Endothelial cell of umbilical vein (primary cell): ENCODE data around the gene EVI2A. TPM values are rescaled to one million over a fixed set of nuclear protein-coding genes. Genes with fewer than 3 reads are reported as not detected.

Experiments
- BruUV-seq: library from RNA; stranded (reverse); fragments of 400-500 nt; replicated peaks from 2 replicates; lab custom pipeline; 2021; lab: Mats Ljungman, UMichigan
- CTCF ChIA-PET: fragments of 300-600, 350-600 bp; sonication (Branson Sonifier 250); formaldehyde crosslinking; loops from one replicate; lab custom pipeline; 2021; ENCODE audit warnings: antibody characterized with exemption, inconsistent platforms; lab: Charles Lee
- POLR2A ChIA-PET: fragments of 300-600, 350-600 bp; sonication (Branson Sonifier 250); formaldehyde crosslinking; loops from one replicate; lab custom pipeline; 2021; ENCODE audit warnings: antibody characterized with exemption, inconsistent platforms; lab: Charles Lee
- DNase-seq: peaks from one replicate; pipeline ENCODE4 v3.0.0-alpha.2; 2011; ENCODE audit warnings: low read depth, low spot score
- FAIRE-seq: peaks from 2 replicates; lab custom pipeline; 2011; peaks lifted over from hg19 to GRCh38; lab: Jason Lieb, UNC
- H2AFZ ChIP-seq: 2 replicates; pipeline ENCODE4 v1.6.0; 2012; ENCODE audit warnings: low read depth, low read length, control low read depth, inconsistent platforms
- H3K27ac ChIP-seq: 2 replicates; pipeline ENCODE4 v1.5.1; 2011; ENCODE audit warnings: low read depth, mild to moderate bottlenecking, control low read depth, low read length, moderate library complexity; ENCODE audit not compliant: insufficient read depth
- H3K27me3 ChIP-seq, 2 experiments: 2 replicates each; pipeline versions ENCODE4 v1.6.0 to v1.6.1; 2011; ENCODE audit warnings: low read length in 2 of 2, mixed read lengths in 1 of 2; ENCODE audit not compliant: control insufficient read depth in 2 of 2, insufficient read depth in 2 of 2
- H3K36me3 ChIP-seq, 2 experiments: 2 replicates in 1 of 2; 3 replicates in 1 of 2; pipeline ENCODE4 v1.5.1; 2011; ENCODE audit warnings: low read length in 2 of 2, mild to moderate bottlenecking in 1 of 2, moderate library complexity in 1 of 2; ENCODE audit not compliant: control insufficient read depth in 2 of 2, insufficient read depth in 2 of 2; ENCODE audit errors: extremely low read depth in 1 of 2
- H3K4me1 ChIP-seq: 3 replicates; pipeline ENCODE4 v1.5.1; 2011; ENCODE audit warnings: mild to moderate bottlenecking, low read length; ENCODE audit not compliant: control insufficient read depth, insufficient read depth; ENCODE audit errors: extremely low read depth
- H3K4me2 ChIP-seq: 2 replicates; pipeline ENCODE4 v1.6.1; 2011; ENCODE audit warnings: low read length, control low read depth, mixed read lengths; ENCODE audit not compliant: insufficient read depth
- H3K4me3 ChIP-seq, 3 experiments: fragments of 200-600 bp in 1 of 3; sonication (generic), shearing (Covaris generic) in 1 of 3; replicated peaks in 1 of 3; 2 replicates each; pipeline ENCODE4 v1.5.1; 2011 to 2016; ENCODE audit warnings: control low read depth in 3 of 3, low read length in 3 of 3, mild to moderate bottlenecking in 2 of 3, inconsistent platforms in 1 of 3, low read depth in 1 of 3, moderate library complexity in 1 of 3; ENCODE audit not compliant: insufficient read depth in 1 of 3
- H3K79me2 ChIP-seq: 2 replicates; pipeline ENCODE4 v1.6.0; 2012; ENCODE audit warnings: low read length, inconsistent platforms; ENCODE audit not compliant: control insufficient read depth, insufficient read depth
- H3K9ac ChIP-seq: replicated peaks from 2 replicates; pipeline ENCODE3; 2011; ENCODE audit warnings: low read length, control low read depth; ENCODE audit not compliant: insufficient read depth; ENCODE audit errors: extremely low read depth
- H3K9me1 ChIP-seq: replicated peaks from 3 replicates; pipeline ENCODE4 v1.6.0; 2011; ENCODE audit warnings: mild to moderate bottlenecking, low read length; ENCODE audit not compliant: control insufficient read depth, insufficient read depth; ENCODE audit errors: extremely low read depth
- H3K9me3 ChIP-seq: replicated peaks from 2 replicates; pipeline ENCODE4 v1.5.1; 2012; ENCODE audit warnings: low read length, inconsistent platforms; ENCODE audit not compliant: control insufficient read depth, insufficient read depth
- H4K20me1 ChIP-seq: replicated peaks from 2 replicates; pipeline ENCODE3; 2011; ENCODE audit warnings: mild to moderate bottlenecking, low read length; ENCODE audit not compliant: control insufficient read depth, insufficient read depth; ENCODE audit errors: extremely low read depth
- EZH2 ChIP-seq: IDR thresholded peaks from 2 replicates; pipeline ENCODE4 v1.6.1; 2012; ENCODE audit warnings: borderline replicate concordance, low read depth, mild to moderate bottlenecking, moderate library complexity, low read length, inconsistent platforms; ENCODE audit not compliant: severe bottlenecking
- JUN ChIP-seq: IDR thresholded peaks from 2 replicates; pipeline ENCODE4 v1.6.1; 2011; ENCODE audit warnings: borderline replicate concordance, low read depth; ENCODE audit not compliant: insufficient read length, insufficient read depth
- MAX ChIP-seq: IDR thresholded peaks from 2 replicates; pipeline ENCODE4 v1.6.1; 2011; ENCODE audit not compliant: insufficient read depth, insufficient read length
- POLR2A ChIP-seq: IDR thresholded peaks from 2 replicates; pipeline ENCODE4 v1.6.1; 2012; ENCODE audit warnings: low read depth, mild to moderate bottlenecking, control low read depth, low read length
- POLR2AphosphoS5 ChIP-seq: IDR thresholded peaks from 2 replicates; pipeline ENCODE4 v1.6.1; 2012; ENCODE audit warnings: low read depth, mild to moderate bottlenecking, control low read depth, low read length, moderate library complexity; ENCODE audit not compliant: insufficient read depth
- dilution Hi-C: fragments of 300-500 bp; cut with MboI; formaldehyde crosslinking; loops from one replicate; pipeline ENCODE4 v1.15.0; 2019; ENCODE audit warnings: low sequenced_read_pairs; ENCODE audit not compliant: extremely low pct_ligation_motif_present
- intact Hi-C: fragments of 100-400 bp; cut with micrococcal nuclease; formaldehyde crosslinking; loops from one replicate; pipeline ENCODE4 v1.10.0; 2022
- polyA plus RNA-seq, 4 experiments: library from polyadenylated mRNA; depleted of rRNA in 3 of 4; stranded (reverse) in 3 of 4; unstranded in 1 of 4; fragments of >200 nt; gene quantifications; 2 replicates each; pipeline versions ENCODE4 v1.2.1 to v1.2.3, GENCODE V29; 2011 to 2012; ENCODE audit warnings: missing spikeins in 1 of 4
- total RNA-seq: library from RNA; stranded (reverse); gene quantifications from 2 replicates; pipeline ENCODE4 v1.2.3, GENCODE V29; 2021
- TF ChIP-seq, protein P1 (sequence below), 2 donors: IDR thresholded peaks; 1 replicate in 1 of 2; 2 replicates in 1 of 2; pipeline ENCODE4 v1.5.1; 2011; ENCODE audit warnings: low read length in 2 of 2, mild to moderate bottlenecking in 2 of 2, moderate library complexity in 2 of 2, control low read depth in 1 of 2, inconsistent platforms in 1 of 2, low read depth in 1 of 2; ENCODE audit not compliant: insufficient read depth in 1 of 2; ENCODE audit errors: extremely low read depth in 1 of 2

The EVI2A gene
- total and polyA plus RNA-seq, 2 donors (not counting 3 experiments of a cell fraction or from before 2014, with no cell fraction given), result 0.07 to 0.22 TPM

GRCh38 chr17:31357091-31357490 lies 35.7 kb upstream of the EVI2A start:
- H4K20me1 ChIP-seq, result no peaks in the 10 kb centered on the region
- dilution Hi-C loops, result no loop called here
- H3K27me3 ChIP-seq, result no peaks in the 10 kb centered on the region
- no TSS peak for BruUV-seq
- CTCF ChIA-PET, result interaction anchor here (1.9 kb wide), 1 partner anchor 10 kb away, joined by 6 read pairs; no protein-coding TSS in a partner anchor
- POLR2A ChIA-PET, result no interaction called here
- DNase-seq (no peak), FAIRE-seq (no peak)
- intact Hi-C loops, result no loop called here
- TF ChIP-seq, protein P1, sequence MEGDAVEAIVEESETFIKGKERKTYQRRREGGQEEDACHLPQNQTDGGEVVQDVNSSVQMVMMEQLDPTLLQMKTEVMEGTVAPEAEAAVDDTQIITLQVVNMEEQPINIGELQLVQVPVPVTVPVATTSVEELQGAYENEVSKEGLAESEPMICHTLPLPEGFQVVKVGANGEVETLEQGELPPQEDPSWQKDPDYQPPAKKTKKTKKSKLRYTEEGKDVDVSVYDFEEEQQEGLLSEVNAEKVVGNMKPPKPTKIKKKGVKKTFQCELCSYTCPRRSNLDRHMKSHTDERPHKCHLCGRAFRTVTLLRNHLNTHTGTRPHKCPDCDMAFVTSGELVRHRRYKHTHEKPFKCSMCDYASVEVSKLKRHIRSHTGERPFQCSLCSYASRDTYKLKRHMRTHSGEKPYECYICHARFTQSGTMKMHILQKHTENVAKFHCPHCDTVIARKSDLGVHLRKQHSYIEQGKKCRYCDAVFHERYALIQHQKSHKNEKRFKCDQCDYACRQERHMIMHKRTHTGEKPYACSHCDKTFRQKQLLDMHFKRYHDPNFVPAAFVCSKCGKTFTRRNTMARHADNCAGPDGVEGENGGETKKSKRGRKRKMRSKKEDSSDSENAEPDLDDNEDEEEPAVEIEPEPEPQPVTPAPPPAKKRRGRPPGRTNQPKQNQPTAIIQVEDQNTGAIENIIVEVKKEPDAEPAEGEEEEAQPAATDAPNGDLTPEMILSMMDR (IDR thresholded peaks at IDR 0.05; ENCODE audit: extremely low read depth in 1 of 2, insufficient read depth in 1 of 2, low read depth in 1 of 2, low read length in 2 of 2), result no peak
- TF ChIP-seq EZH2, result no peak
- TF ChIP-seq POLR2A, result no peak
- TF ChIP-seq MAX, result no peak
- no peak for TF ChIP-seq POLR2AphosphoS5
- TF ChIP-seq JUN, result no peak
- no peak overlapping the region for H2AFZ ChIP-seq
- H3K79me2 ChIP-seq, result no peaks in the 10 kb centered on the region
- H3K9me1 ChIP-seq, result no peaks in the 10 kb centered on the region
- no peak overlapping the region for H3K27ac ChIP-seq
- no peaks in the 10 kb centered on the region for H3K4me1 ChIP-seq
- no peak overlapping the region for H3K4me3 ChIP-seq
- no peak overlapping the region for H3K4me2 ChIP-seq
- H3K36me3 ChIP-seq, result peaks cover 0 to 7% of the 10 kb centered on the region in 2 experiments
- H3K9me3 ChIP-seq, result no peaks in the 10 kb centered on the region
- no peak overlapping the region for H3K9ac ChIP-seq
